Measurements from ENCODE around the gene TCF12.
"Not testable (repeated sequence)": the region's sequence is repeated elsewhere in the genome, so short reads cannot be mapped to it uniquely, and the experiment has no call there.

The TCF12 gene

GRCh38 chr15:56980473-56980872 lies 62.0 kb downstream of the TCF12 start:
- DNase-seq: no peak

GRCh38 chr15:56981160-56981559 lies 62.7 kb downstream of the TCF12 start:
- no peak for DNase-seq

- no peak for DNase-seq
These were observed 64.5 kb downstream of the TCF12 start for GRCh38 chr15:56982987-56983386.

- DNase-seq: peak; percentile 92
These were observed 66.4 kb downstream of the TCF12 start for GRCh38 chr15:56984681-56985481.

- DNase-seq: peak; percentile 76
These were observed 67.4 kb downstream of the TCF12 start for GRCh38 chr15:56985856-56986255.

GRCh38 chr15:56987286-56987685 lies 68.8 kb downstream of the TCF12 start:
- DNase-seq: no peak

- no peak for DNase-seq
These were observed 69.8 kb downstream of the TCF12 start for GRCh38 chr15:56988219-56988618.

GRCh38 chr15:56989411-56989924 lies 71.0 kb downstream of the TCF12 start:
- DNase-seq: peak; percentile 7

GRCh38 chr15:56991017-56991416 lies 72.6 kb downstream of the TCF12 start:
- no peak for DNase-seq

GRCh38 chr15:56992725-56993124 lies 74.3 kb downstream of the TCF12 start:
- peak; percentile 59 for DNase-seq

- DNase-seq: no peak
These were observed 75.8 kb downstream of the TCF12 start for GRCh38 chr15:56994280-56994679.

- DNase-seq: no peak
These were observed 77.6 kb downstream of the TCF12 start for GRCh38 chr15:56996093-56996492.

- DNase-seq: no peak
These were observed 78.5 kb downstream of the TCF12 start for GRCh38 chr15:56996746-56997470.

GRCh38 chr15:57003418-57003817 lies 85.0 kb downstream of the TCF12 start:
- no peak for DNase-seq

- DNase-seq: no peak
These were observed 86.8 kb downstream of the TCF12 start for GRCh38 chr15:57005244-57005643.

- not testable (repeated sequence) for DNase-seq
These were observed 89.4 kb downstream of the TCF12 start for GRCh38 chr15:57007797-57008196.

GRCh38 chr15:57010724-57011123 lies 92.3 kb downstream of the TCF12 start:
- no peak for DNase-seq

GRCh38 chr15:57012556-57012955 lies 94.1 kb downstream of the TCF12 start:
- peak; percentile 44 for DNase-seq

- DNase-seq: not testable (repeated sequence)
These were observed 96.5 kb downstream of the TCF12 start for GRCh38 chr15:57014896-57015295.

- DNase-seq: no peak
These were observed 96.9 kb downstream of the TCF12 start for GRCh38 chr15:57015360-57015759.

- no peak for DNase-seq
These were observed 97.5 kb downstream of the TCF12 start for GRCh38 chr15:57015897-57016296.

GRCh38 chr15:57017024-57017423 lies 98.6 kb downstream of the TCF12 start:
- DNase-seq: peak; percentile 43

GRCh38 chr15:57018151-57018550 lies 99.7 kb downstream of the TCF12 start:
- peak; percentile 40 for DNase-seq

Measured in inflammatory macrophage treated with lipopolysaccharide for 4 hours (primary cell).